HG03354 (cell line): Measurements from ENCODE around the gene CAMTA1.
"Not testable (repeated sequence)": the region's sequence is repeated elsewhere in the genome, so short reads cannot be mapped to it uniquely, and the experiment has no call there.

Experiments
- ATAC-seq: cut with Tn5 transposase; IDR thresholded peaks from one replicate; pipeline ENCODE4 v1.9.1; 2021; ENCODE audit warnings: mild to moderate bottlenecking; ENCODE audit not compliant: unreplicated experiment, poor library complexity, severe bottlenecking

Gene CAMTA1

GRCh38 chr1:6918925-6919511 lies 133.8 kb downstream of the CAMTA1 start:
- no peak for ATAC-seq

GRCh38 chr1:6921506-6921905 lies 136.3 kb downstream of the CAMTA1 start:
- ATAC-seq, result not testable (repeated sequence)

GRCh38 chr1:6922096-6922931 lies 137.1 kb downstream of the CAMTA1 start:
- ATAC-seq, result no peak

GRCh38 chr1:6923012-6923411 lies 137.8 kb downstream of the CAMTA1 start:
- ATAC-seq, result no peak

- no peak for ATAC-seq
Measured at GRCh38 chr1:6923416-6923815, 138.2 kb downstream of the CAMTA1 start.

GRCh38 chr1:6923955-6924881 lies 139.0 kb downstream of the CAMTA1 start:
- ATAC-seq, result no peak

GRCh38 chr1:6924891-6925290 lies 139.6 kb downstream of the CAMTA1 start:
- no peak for ATAC-seq

GRCh38 chr1:6927626-6928025 lies 142.4 kb downstream of the CAMTA1 start:
- no peak for ATAC-seq

- ATAC-seq, result no peak
Measured at GRCh38 chr1:6928106-6928885, 143.0 kb downstream of the CAMTA1 start.

- no peak for ATAC-seq
Measured at GRCh38 chr1:6930732-6931300, 145.6 kb downstream of the CAMTA1 start.

- ATAC-seq, result no peak
Measured at GRCh38 chr1:6935361-6935883, 150.2 kb downstream of the CAMTA1 start.

- no peak for ATAC-seq
Measured at GRCh38 chr1:6935911-6936690, 150.8 kb downstream of the CAMTA1 start.

- no peak for ATAC-seq
Measured at GRCh38 chr1:6937048-6937447, 151.8 kb downstream of the CAMTA1 start.

GRCh38 chr1:6939363-6939762 lies 154.1 kb downstream of the CAMTA1 start:
- ATAC-seq, result no peak

GRCh38 chr1:6941786-6942185 lies 156.5 kb downstream of the CAMTA1 start:
- ATAC-seq, result no peak

GRCh38 chr1:6942990-6943389 lies 157.7 kb downstream of the CAMTA1 start:
- no peak for ATAC-seq

GRCh38 chr1:6944434-6944833 lies 159.2 kb downstream of the CAMTA1 start:
- no peak for ATAC-seq

GRCh38 chr1:6947952-6948351 lies 162.7 kb downstream of the CAMTA1 start:
- no peak for ATAC-seq
